DLD1 (cell line): ENCODE measurements around the gene DDAH1.
"Not testable (repeated sequence)": the region's sequence is repeated elsewhere in the genome, so short reads cannot be mapped to it uniquely, and the experiment has no call there.

Experiments used
- in situ Hi-C: cut with HindIII; loops from 2 replicates; pipeline ENCODE4 v1.10.0; 2017; ENCODE audit warnings: low sequenced_read_pairs

DDAH1 gene

DNA sequence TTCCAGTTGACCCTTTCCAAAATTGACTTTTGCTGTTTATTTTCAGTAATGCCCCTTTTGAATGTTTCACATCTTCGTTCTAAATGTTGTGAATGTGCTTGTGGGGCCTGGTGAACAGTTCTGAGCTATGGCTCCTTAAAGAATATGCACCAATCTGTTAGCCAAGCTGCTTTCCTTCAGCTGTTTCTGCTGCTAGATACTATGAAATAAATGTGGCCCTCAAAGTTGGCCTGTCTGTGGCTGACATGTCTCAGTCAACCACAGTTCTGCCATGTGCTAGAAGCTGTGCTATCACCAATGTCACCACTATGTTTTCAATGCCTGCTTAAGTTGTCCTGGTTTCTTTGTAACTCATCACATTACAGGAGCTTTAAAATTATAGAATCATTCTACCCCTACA lies 101.9 kb downstream of the DDAH1 start:
- in situ Hi-C loops = no loop called here

DNA sequence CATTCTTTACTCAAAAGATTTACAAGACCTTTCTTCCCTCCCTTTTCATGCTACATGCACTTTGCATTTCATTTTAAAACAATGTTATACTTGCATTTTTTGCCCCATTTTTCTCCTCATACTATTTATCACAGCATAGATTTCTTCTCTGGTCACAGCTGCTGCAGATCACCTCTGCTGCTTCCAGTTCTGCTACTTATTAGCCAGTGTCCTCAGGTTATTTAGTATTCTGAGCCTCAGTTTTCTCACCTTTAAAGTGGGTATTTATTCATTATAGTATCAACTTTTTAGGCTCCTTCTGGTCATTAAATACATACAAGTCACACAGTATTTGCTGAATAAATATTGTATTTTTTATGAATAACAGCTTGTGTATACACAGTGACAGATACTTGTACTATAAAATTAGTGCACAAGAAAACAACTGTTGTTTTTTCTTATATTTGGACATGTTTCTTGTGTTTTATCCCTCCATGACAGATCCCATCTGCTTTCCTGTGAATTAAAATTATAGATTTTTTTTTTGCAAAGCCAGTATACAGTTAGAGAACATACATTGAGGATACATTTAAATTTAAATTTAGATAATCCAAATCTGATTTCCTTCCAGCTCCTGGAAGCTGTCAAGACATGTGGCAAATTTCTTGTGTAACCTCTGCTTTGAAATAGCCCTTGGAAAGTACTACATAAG lies 103.2 kb downstream of the DDAH1 start:
- in situ Hi-C loops = no loop called here

DNA sequence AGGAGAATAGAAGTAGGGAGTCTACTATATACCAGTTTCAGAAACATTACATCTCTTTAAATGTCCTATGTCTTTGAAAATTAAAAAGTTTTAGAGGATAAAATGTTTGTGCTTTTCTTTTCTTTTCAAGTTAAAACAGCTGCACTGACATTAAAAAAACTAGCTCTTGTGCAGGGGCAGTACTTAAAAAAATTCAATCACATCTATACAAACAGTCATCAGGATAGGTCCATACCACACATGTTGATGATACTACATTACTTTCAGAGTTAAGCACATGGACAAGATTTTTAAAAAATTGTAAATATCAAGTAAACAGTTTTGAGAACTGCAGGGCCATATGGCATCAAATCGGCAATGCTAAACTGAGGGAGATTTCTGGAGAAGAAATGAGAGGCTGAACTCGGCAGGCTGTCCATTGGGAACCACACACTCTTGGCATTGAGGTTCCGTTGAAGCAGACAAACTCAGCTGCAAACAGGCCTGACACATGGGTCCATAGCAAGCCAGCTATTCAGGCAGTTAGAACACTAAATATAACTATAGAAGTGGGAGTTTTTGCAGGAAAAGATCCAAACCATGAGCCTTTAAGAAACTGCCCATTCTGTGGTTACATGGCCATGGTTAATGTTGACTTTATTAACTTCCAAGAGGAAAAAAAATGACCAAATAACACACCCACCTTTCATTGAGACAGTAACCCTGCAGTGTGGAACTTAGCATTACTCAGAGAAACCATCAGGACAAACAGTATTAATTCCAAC lies 104.0 kb downstream of the DDAH1 start:
- in situ Hi-C loops = no loop called here

DNA sequence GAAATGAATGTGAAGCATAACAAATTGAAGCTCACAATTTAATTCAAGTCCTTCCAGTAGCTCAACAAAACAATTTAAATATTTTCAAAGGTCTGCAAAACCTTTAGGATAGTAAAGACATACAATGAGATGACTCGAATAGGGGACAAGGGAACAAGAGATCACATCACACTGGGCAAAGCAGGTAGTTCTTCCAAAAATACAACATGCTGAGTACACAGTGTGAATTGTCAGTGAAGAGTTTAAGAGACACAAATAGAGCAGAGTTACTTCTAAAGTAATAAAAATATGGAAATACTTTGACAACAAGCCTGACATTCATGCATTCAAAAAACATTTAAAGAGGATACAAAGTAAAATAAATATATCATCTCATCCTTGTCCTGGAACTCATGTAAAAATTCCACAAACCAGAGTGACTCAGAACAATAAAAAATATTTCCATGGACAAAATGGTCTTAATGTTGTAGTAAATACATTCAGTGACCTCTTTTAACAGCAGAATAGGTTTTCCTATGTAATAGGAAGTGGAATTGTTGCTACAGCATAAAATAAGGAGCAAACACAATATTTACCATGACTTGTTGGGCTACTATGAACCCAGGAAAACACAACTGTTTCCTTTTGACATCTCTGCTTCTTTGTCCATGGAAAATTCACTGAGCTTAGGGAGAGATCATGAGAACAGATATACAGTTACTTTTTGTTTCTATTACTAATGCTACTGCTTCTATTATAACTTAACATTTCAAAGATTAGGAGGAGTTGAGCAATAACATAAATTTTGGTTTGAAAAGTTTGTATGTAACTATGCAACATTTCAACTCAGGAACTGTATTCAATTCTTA lies 104.9 kb downstream of the DDAH1 start:
- in situ Hi-C loops = no loop called here

DNA sequence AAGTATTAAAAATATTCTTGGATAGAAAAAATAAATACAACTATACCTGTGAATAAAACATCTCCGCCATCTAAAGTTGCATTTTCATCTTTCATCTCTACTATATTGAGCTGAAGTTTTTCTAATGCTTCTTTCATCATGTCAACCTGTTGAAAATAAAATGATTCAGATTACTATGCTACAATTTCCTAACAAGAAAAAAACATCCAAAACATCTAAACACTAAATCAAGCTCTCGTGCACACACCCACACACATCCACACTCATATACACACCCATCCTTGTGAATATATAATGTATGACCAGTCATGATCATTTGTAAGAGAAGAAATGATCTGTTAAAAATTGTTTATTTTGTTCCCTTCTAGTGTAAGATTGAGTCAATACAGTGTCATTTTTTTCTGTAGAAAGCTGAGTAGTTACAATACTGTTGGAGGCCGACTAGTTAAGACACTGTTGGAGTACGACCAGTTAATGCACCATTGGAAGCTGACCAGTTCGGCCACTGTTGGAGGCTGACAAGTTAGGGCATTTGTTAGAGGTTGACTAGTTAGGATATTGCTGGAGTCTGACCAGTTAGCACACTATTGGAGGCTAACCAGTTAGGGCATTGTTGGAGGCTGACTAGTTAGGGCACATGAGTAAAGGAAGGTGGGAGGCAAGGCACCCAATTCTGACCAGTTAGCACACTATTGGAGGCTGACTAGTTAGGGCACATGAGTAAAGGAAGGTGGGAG lies 106.1 kb downstream of the DDAH1 start:
- in situ Hi-C loops = no loop called here

DNA sequence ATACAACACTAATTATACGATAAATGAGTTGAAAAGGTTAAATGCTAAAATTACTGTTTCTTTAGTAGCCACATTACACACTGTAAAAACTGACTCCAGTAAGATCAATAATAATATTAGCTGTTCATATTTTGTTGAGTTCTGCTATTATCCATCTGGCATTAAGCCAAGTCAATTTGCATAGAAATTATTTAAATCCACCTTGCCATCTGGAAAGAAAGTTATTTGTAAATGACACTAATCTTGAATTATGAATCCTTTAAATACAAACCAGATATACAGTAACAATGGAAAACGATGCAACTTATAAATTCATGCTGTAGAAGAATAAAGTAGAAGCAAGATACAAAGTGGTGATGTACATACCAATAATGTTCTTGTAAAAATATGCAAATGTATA lies 107.1 kb downstream of the DDAH1 start:
- in situ Hi-C loops = no loop called here

DNA sequence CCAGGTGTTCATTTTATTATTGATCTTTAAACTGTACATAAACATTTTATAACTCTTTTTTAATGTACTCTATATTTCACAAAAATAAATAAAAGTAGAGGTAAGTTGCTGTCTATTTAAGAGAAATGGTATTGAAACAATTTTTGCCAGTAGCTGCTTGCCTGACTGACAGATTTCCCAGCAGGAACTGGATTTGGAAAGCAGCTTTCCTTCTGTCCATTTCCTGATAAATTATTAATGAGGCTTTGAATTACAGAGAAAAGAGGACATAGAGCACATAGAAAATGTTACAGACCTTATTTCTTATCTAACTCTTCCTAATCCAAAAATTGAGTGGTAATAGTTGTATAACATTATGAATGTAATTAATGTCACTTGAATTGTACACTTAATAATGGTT lies 108.8 kb downstream of the DDAH1 start:
- in situ Hi-C loops = no loop called here

DNA sequence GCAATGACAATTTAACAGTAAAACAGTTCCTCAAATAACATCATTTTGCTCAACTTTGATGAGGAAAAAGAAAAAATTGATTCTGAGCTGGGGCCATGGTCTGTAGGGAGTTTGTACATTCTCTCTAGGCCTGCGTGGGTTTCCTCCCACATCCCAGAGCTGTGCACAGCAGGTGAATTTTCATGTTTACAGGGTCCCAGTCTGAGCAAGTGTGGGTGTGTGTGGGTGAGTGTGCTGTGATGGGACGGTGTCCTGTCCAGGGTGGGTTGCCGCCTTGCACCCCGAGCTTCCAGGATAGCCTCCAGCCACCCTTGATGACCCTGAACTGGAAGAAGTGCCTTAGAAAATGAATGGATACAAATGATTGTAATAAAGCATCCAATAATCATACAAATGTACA lies 112.9 kb downstream of the DDAH1 start:
- in situ Hi-C loops = no loop called here

DNA sequence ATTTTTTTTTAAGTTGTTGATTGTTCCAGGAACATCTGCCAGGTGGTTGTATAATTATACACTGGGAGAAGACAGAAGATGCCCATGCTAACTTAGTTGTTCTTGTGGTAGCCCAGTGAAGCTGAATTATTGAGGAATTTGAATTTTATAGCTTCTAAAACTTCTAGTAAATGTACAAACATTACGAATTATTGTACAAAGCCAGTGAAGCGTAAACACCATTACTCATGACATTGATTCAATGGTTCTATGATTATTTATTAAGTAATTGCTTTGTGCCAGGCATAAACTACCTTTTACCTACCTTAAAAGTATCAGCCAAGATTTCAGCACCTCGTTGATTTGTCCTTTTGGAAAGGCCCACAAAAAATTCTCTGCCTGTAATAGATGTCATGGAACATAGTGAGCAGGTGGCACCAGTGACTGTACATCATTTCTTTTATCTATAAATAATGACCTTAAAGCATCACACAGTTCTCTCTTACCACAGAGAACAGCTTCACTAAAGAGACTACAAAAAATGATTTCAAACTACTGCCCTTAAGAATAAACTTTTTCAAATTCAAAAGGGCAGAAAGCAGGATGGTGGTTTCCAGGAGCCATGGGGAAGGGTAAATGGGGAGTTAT lies 113.6 kb downstream of the DDAH1 start:
- in situ Hi-C loops = no loop called here

DNA sequence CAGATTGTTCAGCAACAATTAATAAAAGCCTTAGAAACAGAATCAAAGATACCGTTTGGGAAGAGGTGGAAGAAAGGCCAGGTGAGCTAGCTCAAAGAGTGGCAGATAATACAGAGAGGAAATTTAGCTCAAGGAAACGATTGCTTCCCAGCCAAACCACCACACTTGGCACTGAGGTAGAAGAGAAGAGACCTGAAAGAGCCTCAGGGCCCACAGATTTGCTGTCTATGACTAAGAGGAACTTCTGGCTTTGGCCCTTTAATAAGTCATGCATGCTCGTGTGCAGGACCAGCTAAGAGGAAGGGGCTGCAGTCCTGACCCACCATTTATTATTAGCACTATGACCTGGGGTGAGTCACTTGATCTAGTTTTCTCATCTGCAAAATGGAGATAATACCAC lies 115.7 kb downstream of the DDAH1 start:
- in situ Hi-C loops = no loop called here

DNA sequence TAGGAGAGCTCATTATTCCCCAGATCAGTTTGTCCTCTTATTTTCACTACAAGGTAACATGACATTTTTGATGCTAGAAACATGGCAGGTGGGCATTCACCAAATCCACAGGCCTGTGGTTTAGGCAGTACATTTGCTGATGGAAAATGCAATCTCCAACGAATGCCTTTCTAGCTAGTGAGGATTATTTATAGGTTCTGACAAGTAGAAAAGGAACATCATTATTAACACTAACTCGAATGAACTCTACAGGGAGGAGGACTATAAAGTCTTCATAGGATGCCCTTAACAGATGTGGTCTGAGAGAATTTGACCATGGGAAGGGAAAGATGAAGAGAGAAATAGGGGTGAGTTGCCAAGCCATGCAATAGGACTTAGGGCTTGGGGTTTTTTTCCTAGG lies 117.1 kb downstream of the DDAH1 start:
- in situ Hi-C loops = no loop called here

DNA sequence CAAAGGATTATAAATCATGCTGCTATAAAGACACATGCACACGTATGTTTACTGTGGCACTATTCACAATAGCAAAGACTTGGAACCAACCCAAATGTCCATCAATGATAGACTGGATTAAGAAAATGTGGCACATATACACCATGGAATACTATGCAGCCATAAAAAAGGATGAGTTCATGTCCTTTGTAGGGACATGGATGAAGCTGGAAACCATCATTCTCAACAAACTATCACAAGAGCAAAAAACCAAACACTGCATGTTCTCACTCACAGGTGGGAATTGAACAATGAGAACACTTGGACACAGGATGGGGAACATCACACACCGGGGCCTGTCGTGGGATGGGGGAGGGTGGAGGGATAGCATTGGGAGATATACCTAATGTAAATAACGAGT lies 117.7 kb downstream of the DDAH1 start:
- in situ Hi-C loops = not testable (repeated sequence)

DNA sequence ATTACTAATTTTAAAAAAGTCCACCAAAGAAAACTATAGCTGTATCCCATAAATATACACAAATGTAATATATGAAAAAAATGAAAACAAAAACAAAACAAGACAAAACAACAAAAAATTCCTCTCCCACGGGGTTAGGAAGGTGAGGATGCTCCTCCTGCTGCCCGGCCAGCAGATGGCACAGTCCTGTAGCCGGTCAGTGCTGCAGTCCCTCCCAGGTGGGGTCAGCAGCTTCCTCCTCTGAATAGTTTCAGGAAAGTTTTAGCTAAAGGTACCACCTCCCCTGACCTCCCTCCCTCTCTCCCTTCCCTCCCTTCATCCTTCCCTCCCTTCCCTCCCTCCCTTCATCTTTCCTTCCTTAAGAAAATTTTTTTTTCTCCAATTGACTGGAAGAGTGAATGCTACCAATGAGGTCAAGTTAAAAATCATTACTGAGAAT lies 120.7 kb downstream of the DDAH1 start:
- in situ Hi-C loops = no loop called here

DNA sequence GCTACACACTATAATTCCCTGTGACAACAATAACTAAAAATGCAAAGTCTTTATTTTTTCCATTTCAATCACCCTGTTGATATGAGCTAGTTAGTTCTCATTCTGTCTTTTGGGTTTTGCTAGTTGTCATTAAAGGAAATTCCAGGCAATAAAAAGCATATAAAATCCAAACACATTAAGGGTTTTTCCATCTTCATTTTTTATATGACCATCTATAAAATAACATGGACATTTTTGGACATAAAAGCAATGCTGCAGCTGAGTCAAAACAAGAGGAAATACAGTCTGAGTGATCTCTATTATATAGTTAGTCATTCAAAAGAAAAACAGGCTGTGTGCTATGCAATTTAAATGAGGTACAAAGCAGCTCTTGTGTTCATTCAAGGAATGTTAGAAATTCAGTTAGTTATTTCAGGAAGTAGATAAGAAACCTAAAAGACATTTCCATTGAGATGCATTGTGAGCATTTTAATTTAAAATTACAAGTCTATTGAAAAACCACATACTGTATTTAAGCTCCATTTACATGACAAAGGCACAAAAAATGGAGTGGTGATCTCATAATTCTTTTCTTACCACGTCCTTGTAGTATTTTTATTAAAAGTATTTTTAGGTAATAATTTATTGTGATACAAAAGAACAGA lies 121.2 kb downstream of the DDAH1 start:
- in situ Hi-C loops = no loop called here

DNA sequence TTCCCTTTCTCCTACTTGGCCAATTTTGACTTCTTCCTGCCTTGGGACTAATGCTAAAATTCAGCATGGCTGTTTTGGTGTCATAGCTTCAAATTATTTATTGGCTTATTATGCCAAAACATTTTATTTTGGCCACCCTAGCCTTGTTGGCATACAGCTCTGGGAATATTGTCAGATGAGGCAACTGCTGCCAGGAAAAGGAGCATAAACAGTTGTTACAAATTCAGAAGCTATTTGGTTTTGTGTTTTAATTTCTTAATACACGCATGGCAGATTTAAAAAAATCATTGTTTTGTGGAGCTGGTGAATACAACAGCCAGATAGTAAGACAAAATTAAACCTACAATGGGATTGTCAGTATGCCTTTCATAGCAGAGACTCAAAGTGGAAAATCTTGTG lies 121.7 kb downstream of the DDAH1 start:
- in situ Hi-C loops = no loop called here

DNA sequence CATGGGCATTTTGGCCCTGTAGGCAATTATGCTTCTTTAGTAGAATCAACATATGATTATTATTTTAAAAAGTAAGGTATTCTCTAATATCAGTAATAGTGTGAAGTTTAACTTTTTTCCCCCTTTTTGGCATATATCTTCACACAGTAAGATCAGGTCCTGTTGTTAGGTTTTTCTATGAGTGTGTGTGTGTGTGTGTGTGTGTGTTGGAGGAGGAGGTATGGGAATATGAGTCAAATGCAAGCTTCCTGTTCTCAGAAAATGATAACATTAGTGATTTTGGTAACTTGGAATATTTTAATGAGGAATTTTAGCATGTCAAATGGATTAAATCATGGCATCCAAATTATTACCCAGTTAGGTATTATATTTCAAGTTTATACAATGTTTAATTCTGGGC lies 122.8 kb downstream of the DDAH1 start:
- in situ Hi-C loops = no loop called here

DNA sequence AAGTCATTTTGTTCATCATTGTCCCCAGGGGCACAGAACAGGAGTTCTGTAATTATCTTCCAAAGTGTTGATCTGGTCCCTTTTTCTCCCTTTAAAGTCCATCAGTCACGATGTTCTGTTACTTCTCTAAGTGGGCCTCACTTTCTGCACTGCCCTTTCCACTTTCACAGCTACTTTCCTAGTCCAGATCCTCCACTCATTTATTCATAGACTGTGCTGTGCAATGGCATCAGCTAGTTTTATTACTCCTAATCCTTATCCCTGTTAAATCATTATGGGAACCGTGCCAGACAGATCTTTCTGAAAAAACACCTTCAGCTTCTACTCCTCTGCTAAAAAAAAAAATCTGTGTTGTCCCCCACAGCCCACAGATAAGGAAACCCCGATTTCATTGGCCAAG lies 124.5 kb downstream of the DDAH1 start:
- in situ Hi-C loops = no loop called here

DNA sequence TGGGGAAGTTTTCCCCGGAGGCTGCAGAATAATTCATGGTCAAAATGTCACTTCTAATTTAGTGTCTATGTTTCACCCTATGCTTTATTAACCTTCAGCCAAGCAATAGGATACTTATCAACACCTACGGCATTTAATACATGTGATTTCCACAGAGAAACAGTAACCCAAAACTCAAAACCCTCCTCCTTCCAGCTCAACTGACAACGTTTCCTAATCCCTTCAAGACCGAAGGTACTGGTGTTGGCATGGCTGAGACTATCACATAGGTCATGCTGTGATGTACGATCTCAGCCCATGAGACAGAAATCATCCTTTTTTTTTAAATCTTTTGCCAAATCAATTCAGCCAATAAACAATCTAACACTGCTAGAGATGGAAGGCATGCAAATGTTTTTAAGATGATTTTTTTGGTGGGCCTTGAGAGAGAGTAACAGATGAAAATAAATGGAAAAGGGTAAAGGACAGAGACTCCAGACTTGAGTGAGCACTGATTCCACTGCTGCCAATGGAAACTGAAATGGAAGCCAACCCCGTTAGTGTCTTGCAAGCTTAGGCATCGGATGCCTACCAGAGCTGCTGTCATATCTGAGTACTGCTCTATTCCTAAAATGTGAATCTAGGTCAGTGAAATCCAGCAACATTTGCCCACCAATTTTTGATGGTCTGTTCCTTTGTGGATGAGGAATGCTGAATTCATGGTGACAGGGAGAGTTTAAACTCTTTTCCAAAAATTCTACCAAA lies 125.1 kb downstream of the DDAH1 start:
- in situ Hi-C loops = no loop called here

DNA sequence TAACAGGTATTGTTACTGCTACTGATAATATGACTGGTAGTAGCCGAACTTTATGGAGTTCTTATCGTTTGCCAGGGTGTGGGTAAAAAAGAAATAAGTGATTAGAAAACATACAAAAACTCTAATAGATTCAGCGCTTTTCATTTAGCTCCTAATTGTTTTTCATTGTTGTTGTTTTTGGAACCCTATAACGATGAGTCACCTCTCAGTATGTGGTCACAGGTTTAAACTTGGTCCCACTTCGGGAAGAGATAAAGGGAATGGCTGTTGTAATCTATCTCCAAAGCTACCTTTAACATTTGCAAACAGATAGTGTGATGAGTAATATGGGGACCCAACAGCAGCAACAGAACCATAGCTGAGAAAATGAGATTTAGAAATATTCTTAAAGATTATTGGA lies 125.9 kb downstream of the DDAH1 start:
- in situ Hi-C loops = no loop called here
